HEK293T (cell line): ENCODE results near the gene PPP2R5C.

Experiments used
- CTCF ChIA-PET: fragments of 350-600 bp; formaldehyde crosslinking; extraction: SDS; loops from one replicate; lab custom pipeline; 2021; ENCODE audit warnings: antibody characterized with exemption, inconsistent platforms; lab: Yijun Ruan, JAX
- POLR2A ChIA-PET: fragments of 350-600 bp; formaldehyde crosslinking; extraction: SDS; loops from one replicate; lab custom pipeline; 2020; ENCODE audit warnings: antibody characterized with exemption, inconsistent platforms; lab: Yijun Ruan, JAX
- DNase-seq: peaks from one replicate; pipeline ENCODE4 v3.0.0; 2012; ENCODE audit warnings: mixed read lengths; ENCODE audit errors: extremely low spot score
- ARNT ChIP-seq: fragments of 450-650 bp; IDR thresholded peaks from 2 replicates; pipeline ENCODE4 v1.6.1; 2017; ENCODE audit warnings: mild to moderate bottlenecking
- BHLHE40 ChIP-seq: fragments of 450-650 bp; IDR thresholded peaks from 2 replicates; pipeline ENCODE4 v1.6.1; 2016; ENCODE audit warnings: mild to moderate bottlenecking, moderate library complexity, borderline replicate concordance
- CTBP1 ChIP-seq: fragments of 450-650 bp; IDR thresholded peaks from 2 replicates; pipeline ENCODE4 v1.6.1; 2016; ENCODE audit warnings: borderline replicate concordance
- ELF4 ChIP-seq: fragments of 450-650 bp; IDR thresholded peaks from 2 replicates; pipeline ENCODE4 v1.6.1; 2017; ENCODE audit warnings: antibody characterized with exemption
- FOXA1 ChIP-seq: fragments of 450-650 bp; IDR thresholded peaks from 2 replicates; pipeline ENCODE4 v1.6.1; 2016; ENCODE audit warnings: mild to moderate bottlenecking
- FOXK2 ChIP-seq: fragments of 450-650 bp; IDR thresholded peaks from 2 replicates; pipeline ENCODE4 v1.6.1; 2016; ENCODE audit warnings: mild to moderate bottlenecking
- FOXM1 ChIP-seq: fragments of 450-650 bp; IDR thresholded peaks from 2 replicates; pipeline ENCODE4 v1.6.1; 2017; ENCODE audit warnings: mild to moderate bottlenecking, borderline replicate concordance
- HDGF ChIP-seq: fragments of 450-650 bp; IDR thresholded peaks from 2 replicates; pipeline ENCODE4 v1.6.1; 2017; ENCODE audit warnings: antibody characterized with exemption, borderline replicate concordance
- L3MBTL2 ChIP-seq: fragments of 450-650 bp; conservative IDR thresholded peaks from 2 replicates; pipeline ENCODE4 v1.6.1; 2016; ENCODE audit warnings: mild to moderate bottlenecking
- LEF1 ChIP-seq: fragments of 450-650 bp; IDR thresholded peaks from 2 replicates; pipeline ENCODE4 v1.6.1; 2017; ENCODE audit warnings: mild to moderate bottlenecking, borderline replicate concordance
- NFRKB ChIP-seq: fragments of 450-650 bp; IDR thresholded peaks from 2 replicates; pipeline ENCODE4 v1.6.1; 2016; ENCODE audit warnings: mild to moderate bottlenecking, moderate library complexity
- PKNOX1 ChIP-seq: fragments of 450-650 bp; IDR thresholded peaks from 2 replicates; pipeline ENCODE4 v1.6.1; 2016
- SP1 ChIP-seq: fragments of 450-650 bp; IDR thresholded peaks from 2 replicates; pipeline ENCODE4 v1.6.1; 2017
- SUZ12 ChIP-seq: fragments of 450-650 bp; IDR thresholded peaks from 2 replicates; pipeline ENCODE4 v1.6.1; 2016; ENCODE audit warnings: mild to moderate bottlenecking
- TARDBP ChIP-seq: fragments of 450-650 bp; IDR thresholded peaks from 2 replicates; pipeline ENCODE4 v1.6.1; 2016
- ZNF384 ChIP-seq: fragments of 450-650 bp; IDR thresholded peaks from 2 replicates; pipeline ENCODE4 v1.6.1; 2016

The PPP2R5C gene

GRCh38 chr14:101898416-101898815, 136.9 kb downstream of the PPP2R5C start:
- no peak for DNase-seq
- CTCF ChIA-PET: interaction anchor here (1.0 kb wide), 1 partner anchor 127 kb away, joined by 3 read pairs; no protein-coding TSS in a partner anchor
- POLR2A ChIA-PET: no interaction called here
- TF ChIP-seq ELF4: no peak
- TF ChIP-seq FOXA1: no peak
- no peak for TF ChIP-seq ZNF384
- TF ChIP-seq BHLHE40: no peak
- TF ChIP-seq SP1: no peak
- TF ChIP-seq CTBP1: no peak
- TF ChIP-seq SUZ12: no peak
- TF ChIP-seq ARNT: no peak
- TF ChIP-seq FOXM1: no peak
- no peak for TF ChIP-seq TARDBP
- no peak for TF ChIP-seq LEF1
- TF ChIP-seq NFRKB: no peak
- no peak for TF ChIP-seq L3MBTL2
- no peak for TF ChIP-seq PKNOX1
- TF ChIP-seq HDGF: no peak

- POLR2A ChIA-PET: no interaction called here
- CTCF ChIA-PET: no interaction called here
- no peak for TF ChIP-seq FOXM1
- no peak for TF ChIP-seq CTBP1
- TF ChIP-seq HDGF: no peak
- no peak for TF ChIP-seq SUZ12
- no peak for TF ChIP-seq TARDBP
- no peak for TF ChIP-seq PKNOX1
- no peak for TF ChIP-seq ARNT
- no peak for TF ChIP-seq ELF4
- TF ChIP-seq BHLHE40: no peak
- no peak for TF ChIP-seq NFRKB
- no peak for TF ChIP-seq ZNF384
- no peak for TF ChIP-seq SP1
- no peak for TF ChIP-seq L3MBTL2
- TF ChIP-seq FOXK2: no peak
- TF ChIP-seq LEF1: no peak
- TF ChIP-seq FOXA1: no peak
- no peak for DNase-seq
These were observed 137.8 kb downstream of the PPP2R5C start for GRCh38 chr14:101899263-101899662.

GRCh38 chr14:101900253-101900652, 138.7 kb downstream of the PPP2R5C start:
- POLR2A ChIA-PET: no interaction called here
- CTCF ChIA-PET: no interaction called here
- TF ChIP-seq LEF1 (no peak), ZNF384 (no peak), ELF4 (no peak), PKNOX1 (no peak), CTBP1 (no peak), FOXM1 (no peak), L3MBTL2 (no peak), HDGF (no peak), NFRKB (no peak), FOXK2 (no peak), FOXA1 (no peak), TARDBP (no peak), SP1 (no peak), SUZ12 (no peak)
- DNase-seq: no peak

- POLR2A ChIA-PET: no interaction called here
- no peak for DNase-seq
- TF ChIP-seq NFRKB: no peak
- no peak for TF ChIP-seq PKNOX1
- TF ChIP-seq LEF1: no peak
- TF ChIP-seq TARDBP: no peak
- no peak for TF ChIP-seq HDGF
- no peak for TF ChIP-seq ZNF384
- TF ChIP-seq FOXA1: no peak
- no peak for TF ChIP-seq ARNT
- no peak for TF ChIP-seq CTBP1
- no peak for TF ChIP-seq FOXM1
- CTCF ChIA-PET: no interaction called here
These were observed 141.6 kb downstream of the PPP2R5C start for GRCh38 chr14:101903111-101903561.

- DNase-seq: no peak
- ChIA-PET POLR2A (no interaction called here), CTCF (no interaction called here)
- no peak for TF ChIP-seq L3MBTL2
- TF ChIP-seq CTBP1: no peak
- TF ChIP-seq FOXM1: no peak
- no peak for TF ChIP-seq FOXK2
- TF ChIP-seq BHLHE40: no peak
- TF ChIP-seq FOXA1: no peak
- no peak for TF ChIP-seq SP1
- TF ChIP-seq ARNT: no peak
- no peak for TF ChIP-seq PKNOX1
- TF ChIP-seq LEF1: no peak
- TF ChIP-seq TARDBP: no peak
- no peak for TF ChIP-seq SUZ12
- TF ChIP-seq ZNF384: no peak
- no peak for TF ChIP-seq ELF4
- no peak for TF ChIP-seq HDGF
- TF ChIP-seq NFRKB: no peak
These were observed 144.1 kb downstream of the PPP2R5C start for GRCh38 chr14:101905614-101906013.
